ENCODE results near the gene R3HDM4. TPM values are rescaled to one million over a fixed set of nuclear protein-coding genes. Genes with fewer than 3 reads are reported as not detected.

Gene R3HDM4
- total and polyA plus RNA-seq, 3 experiments from 2014 or later = 60.7 to 197 (median 65.2) TPM

- Histone ChIP-seq H3K4me3 (ENCODE audit: low read length) (no peak overlapping the region), H3K9me3 (ENCODE audit: low read length) (no peaks in the 10 kb centered on the region), H3K36me3 (ENCODE audit: insufficient read depth, low read length) (peaks cover 6% of the 10 kb centered on the region), H3K27ac (ENCODE audit: low read depth, low read length) (peak overlapping the region; percentile 20), H3K27me3 (ENCODE audit: insufficient read depth, low read length, poor library complexity, severe bottlenecking) (no peaks in the 10 kb centered on the region), H3K4me1 (ENCODE audit: insufficient read depth, low read length) (peaks cover 52% of the 10 kb centered on the region)
- Mint-ChIP-seq H3K4me1 (peaks cover 34 to 67% (median 42%) of the 10 kb centered on the region in 3 donors), H3K27ac (peak overlapping the region; percentile 24 to 100 (median 97)), H3K36me3 (peaks cover 4 to 22% (median 5%) of the 10 kb centered on the region in 3 donors), H3K4me3 (peak overlapping the region in 6 of 7 donors; percentile 15 to 86 (median 47)), H3K9me3 (peaks cover 0 to 3% (median 0%) of the 10 kb centered on the region in 5 donors), H3K27me3 (no peaks in the 10 kb centered on the region)
- POLR2A ChIA-PET = interaction anchor here (1.3 to 6.2 kb wide), 3 partner anchors 9 to 160 kb away, joined by 4 to 77 read pairs (median 5); partner anchors contain the start of genes ARHGAP45, MED16 and RNU6-9
- DNase-seq = peak in 1 of 5 donors; percentile 53
- CTCF ChIA-PET = interaction anchor here (0.8 to 5.0 kb wide), 12 partner anchors 9 to 359 kb away, joined by 3 to 50 read pairs (median 4); partner anchors contain the start of genes MED16 and RNU6-9
These were observed 5.7 kb downstream of the R3HDM4 start for GRCh38 chr19:907183-907853.

DNA sequence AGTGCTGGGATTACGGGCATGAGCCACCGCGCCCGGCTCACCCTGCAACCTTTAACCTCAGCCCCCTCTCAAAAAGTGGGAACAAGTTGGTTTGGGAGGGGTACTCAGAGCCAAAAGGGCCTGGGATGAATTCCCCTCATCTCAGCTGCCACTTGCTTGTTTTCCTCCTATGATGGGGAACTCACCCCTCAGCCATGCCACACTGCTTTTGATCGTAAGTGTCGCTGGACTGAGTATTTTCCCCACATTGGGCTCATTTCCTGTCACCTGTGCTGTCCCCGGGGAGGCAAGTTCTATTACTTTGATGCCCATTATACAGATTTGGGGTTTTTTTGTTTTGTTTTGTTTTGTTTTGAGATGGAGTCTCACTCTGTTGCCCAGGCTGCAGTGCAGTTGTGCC is 6.5 kb downstream of the R3HDM4 start:
- POLR2A ChIA-PET = interaction anchor here (1.3 to 6.2 kb wide), 3 partner anchors 9 to 161 kb away, joined by 4 to 77 read pairs (median 5); partner anchors contain the start of genes ARHGAP45, MED16 and RNU6-9
- H3K36me3 ChIP-seq (ENCODE audit: insufficient read depth, low read length) = peaks cover 6% of the 10 kb centered on the region
- Mint-ChIP-seq H3K9me3 (peaks cover 0 to 3% (median 0%) of the 10 kb centered on the region in 5 donors), H3K4me3 (peak overlapping the region in 5 of 7 donors; percentile 6 to 86 (median 33)), H3K36me3 (peaks cover 4 to 30% (median 5%) of the 10 kb centered on the region in 3 donors), H3K27me3 (no peaks in the 10 kb centered on the region), H3K27ac (peak overlapping the region; percentile 57 to 100 (median 94)), H3K4me1 (peaks cover 36 to 72% (median 42%) of the 10 kb centered on the region in 3 donors)
- peak overlapping the region; percentile 20 for H3K27ac ChIP-seq (ENCODE audit: low read depth, low read length)
- H3K4me3 ChIP-seq (ENCODE audit: low read length) = no peak overlapping the region
- peaks cover 50% of the 10 kb centered on the region for H3K4me1 ChIP-seq (ENCODE audit: insufficient read depth, low read length)
- H3K9me3 ChIP-seq (ENCODE audit: low read length) = no peaks in the 10 kb centered on the region
- CTCF ChIA-PET = interaction anchor here (1.0 to 5.0 kb wide), 7 partner anchors 13 to 50 kb away, joined by 3 to 50 read pairs (median 4); partner anchors contain the start of genes MED16 and RNU6-9
- peak in 1 of 5 donors; percentile 46 for DNase-seq
- no peaks in the 10 kb centered on the region for H3K27me3 ChIP-seq (ENCODE audit: insufficient read depth, low read length, poor library complexity, severe bottlenecking)

- H3K27me3 ChIP-seq (ENCODE audit: insufficient read depth, low read length, poor library complexity, severe bottlenecking) = no peaks in the 10 kb centered on the region
- peak overlapping the region in 5 of 8 donors; percentile 26 to 74 (median 63) for H3K27ac Mint-ChIP-seq
These were observed 8.5 kb downstream of the R3HDM4 start for GRCh38 chr19:904545-904944.

GRCh38 chr19:903266-903797 is 9.7 kb downstream of the R3HDM4 start:
- H3K4me3 ChIP-seq (ENCODE audit: low read length) = no peak overlapping the region
- Mint-ChIP-seq H3K4me1 (peaks cover 18 to 59% (median 19%) of the 10 kb centered on the region in 3 donors), H3K4me3 (no peak overlapping the region), H3K9me3 (no peaks in the 10 kb centered on the region), H3K27ac (no peak overlapping the region), H3K36me3 (peaks cover 0 to 42% (median 0%) of the 10 kb centered on the region in 3 donors), H3K27me3 (no peaks in the 10 kb centered on the region)
- POLR2A ChIA-PET = interaction anchor here (1.2 to 2.0 kb wide), 2 partner anchors 10 to 11 kb away, joined by 4 to 9 read pairs; partner anchors contain the start of genes MED16 and RNU6-9
- H3K36me3 ChIP-seq (ENCODE audit: insufficient read depth, low read length) = peaks cover 6% of the 10 kb centered on the region
- H3K27ac ChIP-seq (ENCODE audit: low read depth, low read length) = no peak overlapping the region
- peaks cover 40% of the 10 kb centered on the region for H3K4me1 ChIP-seq (ENCODE audit: insufficient read depth, low read length)
- CTCF ChIA-PET = interaction anchor here (0.8 to 3.3 kb wide), 2 partner anchors 37 to 40 kb away, joined by 4 to 13 read pairs; no protein-coding TSS in a partner anchor
- no peaks in the 10 kb centered on the region for H3K9me3 ChIP-seq (ENCODE audit: low read length)
- no peaks in the 10 kb centered on the region for H3K27me3 ChIP-seq (ENCODE audit: insufficient read depth, low read length, poor library complexity, severe bottlenecking)
- no peak for DNase-seq

More at GRCh38 chr19:904545-904944, 8.5 kb downstream of the R3HDM4 start:
- Mint-ChIP-seq H3K9me3 (peaks cover 0 to 2% (median 0%) of the 10 kb centered on the region in 5 donors), H3K4me1 (peaks cover 29 to 67% (median 30%) of the 10 kb centered on the region in 3 donors), H3K4me3 (no peak overlapping the region), H3K36me3 (peaks cover 2 to 38% (median 3%) of the 10 kb centered on the region in 3 donors), H3K27me3 (no peaks in the 10 kb centered on the region)
- Histone ChIP-seq H3K4me3 (ENCODE audit: low read length) (no peak overlapping the region), H3K36me3 (ENCODE audit: insufficient read depth, low read length) (peaks cover 6% of the 10 kb centered on the region), H3K27ac (ENCODE audit: low read depth, low read length) (no peak overlapping the region), H3K9me3 (ENCODE audit: low read length) (no peaks in the 10 kb centered on the region), H3K4me1 (ENCODE audit: insufficient read depth, low read length) (peaks cover 43% of the 10 kb centered on the region)
- ChIA-PET POLR2A (interaction anchor here (6.2 kb wide), 1 partner anchor 10 kb away, joined by 77 read pairs; the partner anchor contains the start of genes MED16 and RNU6-9), CTCF (interaction anchor here (1.0 to 3.3 kb wide), 2 partner anchors 16 to 41 kb away, joined by 3 to 13 read pairs; no protein-coding TSS in a partner anchor)
- DNase-seq = no peak

DNA sequence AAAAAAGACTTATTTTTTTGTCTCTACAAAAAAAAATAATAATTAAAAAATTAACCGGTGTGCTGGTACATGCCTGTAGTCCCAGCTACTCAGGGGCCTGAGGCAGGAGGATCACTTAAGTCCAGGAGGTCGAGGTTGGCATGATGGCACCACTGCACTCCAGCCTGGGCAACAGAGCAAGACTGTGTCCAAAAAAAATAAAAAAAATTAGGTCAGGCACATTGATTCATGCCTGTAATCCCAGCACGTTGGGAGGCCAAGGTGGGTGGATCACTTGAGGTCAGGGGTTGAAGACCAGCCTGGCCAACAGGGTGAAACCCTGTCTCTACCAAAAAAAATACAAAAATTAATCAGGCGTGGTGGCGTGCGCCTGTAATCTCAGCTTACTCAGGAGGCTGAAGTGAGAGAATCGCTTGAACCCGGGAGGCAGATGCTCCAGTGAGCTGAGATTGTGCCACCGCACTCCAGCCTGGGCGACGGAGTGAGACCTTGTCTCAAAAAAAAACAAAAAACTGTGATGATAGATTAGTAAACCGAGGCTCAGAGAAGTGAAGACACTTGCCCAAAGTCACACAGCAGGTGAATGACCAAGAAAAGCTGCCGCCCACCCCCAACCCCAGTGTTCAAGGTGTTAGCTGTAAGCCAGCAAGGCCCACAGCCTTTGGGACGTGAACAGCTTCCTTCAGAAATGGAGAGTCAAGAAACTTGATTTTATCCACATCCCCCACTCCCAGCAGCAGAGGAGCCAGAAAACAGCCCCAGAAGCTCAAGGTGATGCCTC is 10.4 kb downstream of the R3HDM4 start:
- POLR2A ChIA-PET = interaction anchor here (1.2 to 2.0 kb wide), 2 partner anchors 10 to 12 kb away, joined by 4 to 9 read pairs; partner anchors contain the start of genes MED16 and RNU6-9
- CTCF ChIA-PET = interaction anchor here (0.7 to 3.3 kb wide), 3 partner anchors 11 to 39 kb away, joined by 3 to 13 read pairs (median 4); no protein-coding TSS in a partner anchor
- no peak overlapping the region for H3K27ac Mint-ChIP-seq
- Histone ChIP-seq H3K27me3 (ENCODE audit: insufficient read depth, low read length, poor library complexity, severe bottlenecking) (no peaks in the 10 kb centered on the region), H3K9me3 (ENCODE audit: low read length) (no peaks in the 10 kb centered on the region), H3K36me3 (ENCODE audit: insufficient read depth, low read length) (peaks cover 6% of the 10 kb centered on the region), H3K4me1 (ENCODE audit: insufficient read depth, low read length) (peaks cover 39% of the 10 kb centered on the region), H3K27ac (ENCODE audit: low read depth, low read length) (no peak overlapping the region), H3K4me3 (ENCODE audit: low read length) (no peak overlapping the region)
- H3K4me1 Mint-ChIP-seq = peaks cover 14 to 52% (median 18%) of the 10 kb centered on the region in 3 donors
- H3K4me3 Mint-ChIP-seq = no peak overlapping the region
- H3K9me3 Mint-ChIP-seq = no peaks in the 10 kb centered on the region
- H3K27me3 Mint-ChIP-seq = no peaks in the 10 kb centered on the region
- H3K36me3 Mint-ChIP-seq = peaks cover 0 to 45% (median 0%) of the 10 kb centered on the region in 3 donors
- DNase-seq = no peak

- Histone ChIP-seq H3K9me3 (ENCODE audit: low read length) (no peaks in the 10 kb centered on the region), H3K27me3 (ENCODE audit: insufficient read depth, low read length, poor library complexity, severe bottlenecking) (no peaks in the 10 kb centered on the region), H3K36me3 (ENCODE audit: insufficient read depth, low read length) (peaks cover 6% of the 10 kb centered on the region), H3K4me1 (ENCODE audit: insufficient read depth, low read length) (peaks cover 33% of the 10 kb centered on the region), H3K4me3 (ENCODE audit: low read length) (no peak overlapping the region), H3K27ac (ENCODE audit: low read depth, low read length) (no peak overlapping the region)
- POLR2A ChIA-PET = interaction anchor here (0.5 to 2.0 kb wide), 2 partner anchors 9 to 17 kb away, joined by 3 to 9 read pairs; partner anchors contain the start of genes MED16 and RNU6-9
- H3K4me3 Mint-ChIP-seq = no peak overlapping the region
- H3K9me3 Mint-ChIP-seq = no peaks in the 10 kb centered on the region
- CTCF ChIA-PET = interaction anchor here (0.7 to 3.3 kb wide), 2 partner anchors 12 to 39 kb away, joined by 3 to 13 read pairs; no protein-coding TSS in a partner anchor
- peaks cover 8 to 46% (median 13%) of the 10 kb centered on the region in 3 donors for H3K4me1 Mint-ChIP-seq
- H3K27ac Mint-ChIP-seq = peak overlapping the region in 4 of 8 donors; percentile 12 to 61 (median 49)
- no peak for DNase-seq
- peaks cover 0 to 50% (median 0%) of the 10 kb centered on the region in 3 donors for H3K36me3 Mint-ChIP-seq
- no peaks in the 10 kb centered on the region for H3K27me3 Mint-ChIP-seq
These were observed 11.0 kb downstream of the R3HDM4 start for GRCh38 chr19:902093-902370.
